ENCODE results near the gene TRIM63. TPM values are rescaled to one million over a fixed set of nuclear protein-coding genes. Genes with fewer than 3 reads are reported as not detected.

Gene TRIM63
- total RNA-seq, 2 experiments from 2014 or later: not detected

GRCh38 chr1:26003262-26003661, 64.2 kb downstream of the TRIM63 start:
- ChIA-PET CTCF (ENCODE audit: unreplicated experiment) (interaction anchor here (0.7 kb wide), 1 partner anchor 109 kb away, joined by 3 read pairs; no protein-coding TSS in a partner anchor), POLR2A (interaction anchor here (1.0 to 1.4 kb wide), 2 partner anchors 11 to 107 kb away, joined by 3 read pairs; no protein-coding TSS in a partner anchor)
- no peak overlapping the region for H3K4me2 ChIP-seq (ENCODE audit: low read length)
- H2AFZ ChIP-seq (ENCODE audit: low read length): no peak overlapping the region
- no peak overlapping the region for H3K4me3 ChIP-seq (ENCODE audit: low read depth, low read length, poor library complexity, severe bottlenecking)
- no peaks in the 10 kb centered on the region for H3K36me3 ChIP-seq (ENCODE audit: insufficient read depth, low read length)
- H3K79me2 ChIP-seq (ENCODE audit: insufficient read depth, low read depth, low read length): no peaks in the 10 kb centered on the region
- H3K9me3 ChIP-seq (ENCODE audit: low read length): no peaks in the 10 kb centered on the region
- no peaks in the 10 kb centered on the region for H4K20me1 ChIP-seq (ENCODE audit: insufficient read depth, low read length)
- peaks cover 7% of the 10 kb centered on the region for H3K4me1 ChIP-seq (ENCODE audit: insufficient read depth, low read length, poor library complexity, severe bottlenecking)
- H3K27ac ChIP-seq (ENCODE audit: low read depth, low read length, poor library complexity, severe bottlenecking): no peak overlapping the region
- BruUV-seq (replicated peaks): no TSS peak
- TF ChIP-seq CTCF (conservative IDR thresholded peaks at IDR 0.05; ENCODE audit: low read length): no peak
- no peak for TF ChIP-seq EZH2phosphoT487 (IDR thresholded peaks at IDR 0.05; ENCODE audit: borderline replicate concordance, low read depth, low read length)
- intact Hi-C loops (cut with micrococcal nuclease; ENCODE audit: unreplicated experiment): no loop called here
- H3K9me2 ChIP-seq (ENCODE audit: insufficient read depth, low read length): no peaks in the 10 kb centered on the region
- DNase-seq (ENCODE audit: low spot score): no peak

Small RNA genes within 50 kb of the gene (small RNA-seq; reads per million reads assigned to genes)
- gene RF00283: not detected
- gene RF00492: not detected

Other genes starting within 250 kb of the TRIM63 start
- 33.6 and 35.3 TPM in 2 replicates for gene MTFR1L, start 247.7 kb downstream of the TRIM63 start, total RNA-seq (2014; rRNA removed; shearing (Covaris generic))
- gene MTFR1L, start 247.7 kb downstream of the TRIM63 start, total RNA-seq (2022): 43.4 and 51.2 TPM in 2 replicates
- gene AUNIP, start 208.2 kb downstream of the TRIM63 start, total RNA-seq (2014; rRNA removed; shearing (Covaris generic)): 14.2 and 21.5 TPM in 2 replicates
- gene AUNIP, start 208.2 kb downstream of the TRIM63 start, total RNA-seq (2022): 15.1 and 16.8 TPM in 2 replicates
- 0.22 and 0.28 TPM in 2 replicates for gene PAQR7, start 191.9 kb downstream of the TRIM63 start, total RNA-seq (2014; rRNA removed; shearing (Covaris generic))
- gene PAQR7, start 191.9 kb downstream of the TRIM63 start, total RNA-seq (2022): 1.3 and 1.8 TPM in 2 replicates
- 730 and 1,134 TPM in 2 replicates for gene STMN1, start 161.2 kb downstream of the TRIM63 start, total RNA-seq (2014; rRNA removed; shearing (Covaris generic))
- 847 and 1,062 TPM in 2 replicates for gene STMN1, start 161.2 kb downstream of the TRIM63 start, total RNA-seq (2022)
- gene PAFAH2, start 69.6 kb downstream of the TRIM63 start, total RNA-seq (2014; rRNA removed; shearing (Covaris generic)): 2.9 and 4.1 TPM in 2 replicates
- 7.3 and 8.7 TPM in 2 replicates for gene PAFAH2, start 69.6 kb downstream of the TRIM63 start, total RNA-seq (2022)
- not detected in 2 replicates for gene EXTL1, start 45.9 kb downstream of the TRIM63 start, total RNA-seq (2014; rRNA removed; shearing (Covaris generic))
- 0.26 and 0.67 TPM in 2 replicates for gene EXTL1, start 45.9 kb downstream of the TRIM63 start, total RNA-seq (2022)
- not detected in 2 replicates for gene SLC30A2, start 21.5 kb downstream of the TRIM63 start, total RNA-seq (2014; rRNA removed; shearing (Covaris generic))
- gene SLC30A2, start 21.5 kb downstream of the TRIM63 start, total RNA-seq (2022): not detected in 2 replicates
- 10.4 and 12.9 TPM in 2 replicates for gene PDIK1L, start 44.2 kb upstream of the TRIM63 start, total RNA-seq (2014; rRNA removed; shearing (Covaris generic))
- 17.2 and 21.3 TPM in 2 replicates for gene PDIK1L, start 44.2 kb upstream of the TRIM63 start, total RNA-seq (2022)
- gene FAM110D, start 91.4 kb upstream of the TRIM63 start, total RNA-seq (2014; rRNA removed; shearing (Covaris generic)): not detected in 2 replicates
- gene FAM110D, start 91.4 kb upstream of the TRIM63 start, total RNA-seq (2022): 0.11 TPM in 1 of 2 replicates, not detected in the other
- gene C1orf232, start 101.3 kb upstream of the TRIM63 start, total RNA-seq (2014; rRNA removed; shearing (Covaris generic)): not detected in 2 replicates
- not detected in 2 replicates for gene C1orf232, start 101.3 kb upstream of the TRIM63 start, total RNA-seq (2022)
- gene ZNF593, start 102.3 kb upstream of the TRIM63 start, total RNA-seq (2014; rRNA removed; shearing (Covaris generic)): 60.0 and 63.6 TPM in 2 replicates
- 33.0 and 42.8 TPM in 2 replicates for gene ZNF593, start 102.3 kb upstream of the TRIM63 start, total RNA-seq (2022)
- gene ZNF593OS, start 104.2 kb upstream of the TRIM63 start, total RNA-seq (2014; rRNA removed; shearing (Covaris generic)): not detected in 2 replicates
- gene ZNF593OS, start 104.2 kb upstream of the TRIM63 start, total RNA-seq (2022): not detected in 2 replicates
- 0.77 and 2.5 TPM in 2 replicates for gene CNKSR1, start 109.9 kb upstream of the TRIM63 start, total RNA-seq (2014; rRNA removed; shearing (Covaris generic))
- gene CNKSR1, start 109.9 kb upstream of the TRIM63 start, total RNA-seq (2022): 2.5 and 2.7 TPM in 2 replicates
- gene CATSPER4, start 123.0 kb upstream of the TRIM63 start, total RNA-seq (2014; rRNA removed; shearing (Covaris generic)): not detected in 2 replicates
- not detected in 2 replicates for gene CATSPER4, start 123.0 kb upstream of the TRIM63 start, total RNA-seq (2022)
- 46.4 and 55.2 TPM in 2 replicates for gene CEP85, start 166.6 kb upstream of the TRIM63 start, total RNA-seq (2014; rRNA removed; shearing (Covaris generic))
- gene CEP85, start 166.6 kb upstream of the TRIM63 start, total RNA-seq (2022): 47.1 and 53.6 TPM in 2 replicates
- gene SH3BGRL3, start 212.5 kb upstream of the TRIM63 start, total RNA-seq (2014; rRNA removed; shearing (Covaris generic)): 18.6 and 25.3 TPM in 2 replicates
- 58.6 and 60.9 TPM in 2 replicates for gene SH3BGRL3, start 212.5 kb upstream of the TRIM63 start, total RNA-seq (2022)
- 74.2 and 75.8 TPM in 2 replicates for gene UBXN11, start 239.0 kb upstream of the TRIM63 start, total RNA-seq (2014; rRNA removed; shearing (Covaris generic))
- gene UBXN11, start 239.0 kb upstream of the TRIM63 start, total RNA-seq (2022): 98.6 and 111 TPM in 2 replicates

Measured in OCI-LY7 (cell line).